Choroid plexus epithelial cell (primary cell): ENCODE results near the gene USHBP1.

Source experiments
- DNase-seq: peaks from one replicate; pipeline ENCODE4 v3.0.0-alpha.2; 2010; ENCODE audit warnings: low read depth
- H3K4me3 ChIP-seq: 2 replicates; pipeline ENCODE4 v1.5.1; 2011; ENCODE audit warnings: low read depth, mild to moderate bottlenecking, control low read depth, low read length, moderate library complexity
- TF ChIP-seq, protein P1 (sequence below): conservative IDR thresholded peaks from 2 replicates; pipeline ENCODE4 v1.5.1; 2011; ENCODE audit warnings: low read depth, mild to moderate bottlenecking, control low read depth, inconsistent platforms, low read length, moderate library complexity

The USHBP1 gene

DNA sequence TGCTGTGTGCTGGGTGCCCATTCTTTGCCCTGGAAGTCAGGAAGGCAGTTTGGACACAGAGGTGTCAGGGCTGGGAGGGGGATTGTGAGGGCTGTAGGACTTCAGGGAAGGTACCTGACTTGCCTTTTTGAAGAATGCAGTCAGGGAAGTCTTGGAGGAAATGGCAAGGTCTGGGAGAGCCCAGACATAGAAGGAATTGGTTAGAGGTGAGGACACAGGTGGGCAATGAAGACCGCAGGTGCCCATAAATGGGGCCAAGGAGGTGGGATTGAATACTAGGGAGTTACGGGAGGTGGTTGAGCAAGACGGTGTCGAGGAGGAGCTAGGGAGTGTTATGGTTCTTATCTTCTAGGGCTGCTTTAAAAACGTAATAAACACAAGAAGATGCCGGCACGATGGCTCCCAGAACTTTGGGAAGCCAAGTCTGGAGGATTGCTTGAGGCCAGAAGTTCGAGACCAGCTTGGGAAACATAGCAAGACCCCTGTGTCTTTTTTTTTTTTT lies 43.4 kb upstream of the USHBP1 start:
- H3K4me3 ChIP-seq, result no peak overlapping the region
- TF ChIP-seq, protein P1, sequence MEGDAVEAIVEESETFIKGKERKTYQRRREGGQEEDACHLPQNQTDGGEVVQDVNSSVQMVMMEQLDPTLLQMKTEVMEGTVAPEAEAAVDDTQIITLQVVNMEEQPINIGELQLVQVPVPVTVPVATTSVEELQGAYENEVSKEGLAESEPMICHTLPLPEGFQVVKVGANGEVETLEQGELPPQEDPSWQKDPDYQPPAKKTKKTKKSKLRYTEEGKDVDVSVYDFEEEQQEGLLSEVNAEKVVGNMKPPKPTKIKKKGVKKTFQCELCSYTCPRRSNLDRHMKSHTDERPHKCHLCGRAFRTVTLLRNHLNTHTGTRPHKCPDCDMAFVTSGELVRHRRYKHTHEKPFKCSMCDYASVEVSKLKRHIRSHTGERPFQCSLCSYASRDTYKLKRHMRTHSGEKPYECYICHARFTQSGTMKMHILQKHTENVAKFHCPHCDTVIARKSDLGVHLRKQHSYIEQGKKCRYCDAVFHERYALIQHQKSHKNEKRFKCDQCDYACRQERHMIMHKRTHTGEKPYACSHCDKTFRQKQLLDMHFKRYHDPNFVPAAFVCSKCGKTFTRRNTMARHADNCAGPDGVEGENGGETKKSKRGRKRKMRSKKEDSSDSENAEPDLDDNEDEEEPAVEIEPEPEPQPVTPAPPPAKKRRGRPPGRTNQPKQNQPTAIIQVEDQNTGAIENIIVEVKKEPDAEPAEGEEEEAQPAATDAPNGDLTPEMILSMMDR, result no peak
- DNase-seq, result no peak

GRCh38 chr19:17306285-17306714 lies 41.8 kb upstream of the USHBP1 start:
- TF ChIP-seq, protein P1, result no peak

GRCh38 chr19:17305517-17306284 lies 41.2 kb upstream of the USHBP1 start, which contains the start of gene MRPL34:
MRPL34 (plus strand) TSS chr19:17305872; CDS start chr19:17305893, 21 bp downstream.
- TF ChIP-seq, protein P1, result peak; percentile 75
- DNase-seq, result peak; percentile 99
- H3K4me3 ChIP-seq, result peak within 1 kb of the TSS; percentile 89

More at GRCh38 chr19:17306285-17306714, 41.8 kb upstream of the USHBP1 start:
- H3K4me3 ChIP-seq, result peak overlapping the region; percentile 89
- no peak for DNase-seq

GRCh38 chr19:17305216-17305516 lies 40.6 kb upstream of the USHBP1 start:
- no peak for DNase-seq
- peak overlapping the region; percentile 89 for H3K4me3 ChIP-seq
- TF ChIP-seq, protein P1, result no peak

- no peak for DNase-seq
- no peak overlapping the region for H3K4me3 ChIP-seq
- TF ChIP-seq, protein P1, result no peak
Observed at GRCh38 chr19:17304386-17305215, 40.1 kb upstream of the USHBP1 start.

GRCh38 chr19:17303940-17304267 lies 39.4 kb upstream of the USHBP1 start:
- TF ChIP-seq, protein P1, result no peak
- DNase-seq, result no peak
- no peak overlapping the region for H3K4me3 ChIP-seq
